Skeletal muscle cell (primary cell): ENCODE data around the gene PAPPA.

Experiments used
- DNase-seq: peaks from one replicate; pipeline ENCODE4 v3.0.0-alpha.2; 2010; ENCODE audit warnings: low read depth
- H3K4me3 ChIP-seq: 2 replicates; pipeline ENCODE4 v1.5.1; 2011; ENCODE audit warnings: low read depth, mild to moderate bottlenecking, control low read depth, low read length, moderate library complexity

PAPPA gene

GRCh38 chr9:116327701-116328405 is 174.3 kb downstream of the PAPPA start:
- no peak overlapping the region for H3K4me3 ChIP-seq
- no peak for DNase-seq

- no peak overlapping the region for H3K4me3 ChIP-seq
- DNase-seq = no peak
Observed at GRCh38 chr9:116329470-116329869, 175.9 kb downstream of the PAPPA start.

- H3K4me3 ChIP-seq = no peak overlapping the region
- no peak for DNase-seq
Observed at GRCh38 chr9:116331241-116331640, 177.7 kb downstream of the PAPPA start.

GRCh38 chr9:116332090-116332489 is 178.5 kb downstream of the PAPPA start:
- no peak overlapping the region for H3K4me3 ChIP-seq
- no peak for DNase-seq

- no peak for DNase-seq
- H3K4me3 ChIP-seq = no peak overlapping the region
Observed at GRCh38 chr9:116333254-116333653, 179.7 kb downstream of the PAPPA start.

- no peak overlapping the region for H3K4me3 ChIP-seq
- DNase-seq = no peak
Observed at GRCh38 chr9:116334546-116335150, 181.1 kb downstream of the PAPPA start.

- no peak for DNase-seq
Observed at GRCh38 chr9:116335392-116335791, 181.8 kb downstream of the PAPPA start.

GRCh38 chr9:116336133-116336862 is 182.7 kb downstream of the PAPPA start:
- no peak overlapping the region for H3K4me3 ChIP-seq
- peak; percentile 76 for DNase-seq

More at GRCh38 chr9:116335392-116335791, 181.8 kb downstream of the PAPPA start:
- H3K4me3 ChIP-seq = no peak overlapping the region

- no peak overlapping the region for H3K4me3 ChIP-seq
- DNase-seq = peak; percentile 47
Observed at GRCh38 chr9:116337015-116337414, 183.4 kb downstream of the PAPPA start.

- DNase-seq = no peak
- H3K4me3 ChIP-seq = no peak overlapping the region
Observed at GRCh38 chr9:116340270-116340669, 186.7 kb downstream of the PAPPA start.

GRCh38 chr9:116342061-116342460 is 188.5 kb downstream of the PAPPA start:
- H3K4me3 ChIP-seq = no peak overlapping the region
- DNase-seq = no peak

- no peak overlapping the region for H3K4me3 ChIP-seq
- DNase-seq = no peak
Observed at GRCh38 chr9:116342941-116343340, 189.3 kb downstream of the PAPPA start.

GRCh38 chr9:116344416-116344815 is 190.8 kb downstream of the PAPPA start:
- no peak overlapping the region for H3K4me3 ChIP-seq
- DNase-seq = no peak

- DNase-seq = no peak
- H3K4me3 ChIP-seq = no peak overlapping the region
Observed at GRCh38 chr9:116345393-116345792, 191.8 kb downstream of the PAPPA start.

GRCh38 chr9:116345817-116346216 is 192.2 kb downstream of the PAPPA start:
- no peak overlapping the region for H3K4me3 ChIP-seq
- DNase-seq = no peak

GRCh38 chr9:116349684-116350083 is 196.1 kb downstream of the PAPPA start:
- DNase-seq = no peak
- H3K4me3 ChIP-seq = no peak overlapping the region

- DNase-seq = no peak
Observed at GRCh38 chr9:116350213-116350612, 196.6 kb downstream of the PAPPA start.

GRCh38 chr9:116352958-116353357 is 199.4 kb downstream of the PAPPA start:
- DNase-seq = no peak
- no peak overlapping the region for H3K4me3 ChIP-seq

More at GRCh38 chr9:116350213-116350612, 196.6 kb downstream of the PAPPA start:
- H3K4me3 ChIP-seq = no peak overlapping the region

- no peak for DNase-seq
- no peak overlapping the region for H3K4me3 ChIP-seq
Observed at GRCh38 chr9:116355153-116355921, 201.7 kb downstream of the PAPPA start.

- H3K4me3 ChIP-seq = no peak overlapping the region
- DNase-seq = no peak
Observed at GRCh38 chr9:116358251-116358650, 204.7 kb downstream of the PAPPA start.
